ENCODE measurements around the gene HOGA1. TPM values are rescaled to one million over a fixed set of nuclear protein-coding genes. Genes with fewer than 3 reads are reported as not detected.

Gene HOGA1
- total and polyA plus RNA-seq, 2 donors (not counting 1 experiment from before 2014, with no cell fraction given) = 0.58 to 1.5 TPM

DNA sequence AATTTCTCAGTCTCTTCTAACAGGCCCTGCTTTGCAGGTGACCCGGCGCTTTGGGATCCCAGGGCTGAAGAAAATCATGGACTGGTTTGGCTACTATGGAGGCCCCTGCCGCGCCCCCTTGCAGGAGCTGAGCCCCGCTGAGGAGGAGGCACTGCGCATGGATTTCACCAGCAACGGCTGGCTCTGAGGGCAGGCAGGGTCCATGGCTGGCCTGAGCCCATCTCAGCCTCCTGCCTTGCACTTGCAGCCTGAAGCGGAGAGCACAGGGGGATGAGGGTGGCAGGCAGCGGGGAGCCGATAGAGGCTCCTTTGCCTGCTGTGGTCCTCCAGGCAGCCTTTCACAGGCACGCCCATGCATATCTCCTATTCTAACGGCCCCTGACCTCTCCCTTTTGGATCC, 27.3 kb downstream of the HOGA1 start:
- Histone ChIP-seq H3K9me3 (ENCODE audit: control insufficient read depth, insufficient read depth, low read depth, low read length) (no peaks in the 10 kb centered on the region), H3K27me3 (ENCODE audit: control insufficient read depth, insufficient read depth, low read length) (no peaks in the 10 kb centered on the region), H3K27ac (ENCODE audit: insufficient read depth, low read length) (no peak overlapping the region), H4K20me1 (ENCODE audit: control insufficient read depth, extremely low read depth, insufficient read depth, low read length) (no peaks in the 10 kb centered on the region), H2AFZ (ENCODE audit: low read length) (no peak overlapping the region), H3K36me3 (ENCODE audit: control insufficient read depth, insufficient read depth, low read length) (no peaks in the 10 kb centered on the region), H3K4me3 (replicated peaks in 1 of 4; ENCODE audit: control extremely low read depth in 1 of 4, insufficient read depth in 1 of 4, low read depth in 3 of 4, low read length in 4 of 4) (no peak overlapping the region), H3K4me1 (ENCODE audit: control insufficient read depth, extremely low read depth, insufficient read depth, low read length) (no peaks in the 10 kb centered on the region), H3K4me2 (ENCODE audit: extremely low read depth, insufficient read depth, low read length) (no peak overlapping the region), H3K9ac (ENCODE audit: insufficient read depth, low read length) (no peak overlapping the region), H3K79me2 (ENCODE audit: control insufficient read depth, insufficient read depth, low read length) (no peaks in the 10 kb centered on the region)
- TF ChIP-seq, protein P1, sequence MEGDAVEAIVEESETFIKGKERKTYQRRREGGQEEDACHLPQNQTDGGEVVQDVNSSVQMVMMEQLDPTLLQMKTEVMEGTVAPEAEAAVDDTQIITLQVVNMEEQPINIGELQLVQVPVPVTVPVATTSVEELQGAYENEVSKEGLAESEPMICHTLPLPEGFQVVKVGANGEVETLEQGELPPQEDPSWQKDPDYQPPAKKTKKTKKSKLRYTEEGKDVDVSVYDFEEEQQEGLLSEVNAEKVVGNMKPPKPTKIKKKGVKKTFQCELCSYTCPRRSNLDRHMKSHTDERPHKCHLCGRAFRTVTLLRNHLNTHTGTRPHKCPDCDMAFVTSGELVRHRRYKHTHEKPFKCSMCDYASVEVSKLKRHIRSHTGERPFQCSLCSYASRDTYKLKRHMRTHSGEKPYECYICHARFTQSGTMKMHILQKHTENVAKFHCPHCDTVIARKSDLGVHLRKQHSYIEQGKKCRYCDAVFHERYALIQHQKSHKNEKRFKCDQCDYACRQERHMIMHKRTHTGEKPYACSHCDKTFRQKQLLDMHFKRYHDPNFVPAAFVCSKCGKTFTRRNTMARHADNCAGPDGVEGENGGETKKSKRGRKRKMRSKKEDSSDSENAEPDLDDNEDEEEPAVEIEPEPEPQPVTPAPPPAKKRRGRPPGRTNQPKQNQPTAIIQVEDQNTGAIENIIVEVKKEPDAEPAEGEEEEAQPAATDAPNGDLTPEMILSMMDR (conservative IDR thresholded peaks at IDR 0.05 in 1 of 2, IDR thresholded peaks at IDR 0.05 in 1 of 2; ENCODE audit: low read depth in 1 of 2, low read length in 2 of 2) = no peak
- no peak for TF ChIP-seq EZH2 (IDR thresholded peaks at IDR 0.05; ENCODE audit: low read length, missing control alignments)
- no peak for DNase-seq (ENCODE audit: low read depth in 2 of 2)

DNA sequence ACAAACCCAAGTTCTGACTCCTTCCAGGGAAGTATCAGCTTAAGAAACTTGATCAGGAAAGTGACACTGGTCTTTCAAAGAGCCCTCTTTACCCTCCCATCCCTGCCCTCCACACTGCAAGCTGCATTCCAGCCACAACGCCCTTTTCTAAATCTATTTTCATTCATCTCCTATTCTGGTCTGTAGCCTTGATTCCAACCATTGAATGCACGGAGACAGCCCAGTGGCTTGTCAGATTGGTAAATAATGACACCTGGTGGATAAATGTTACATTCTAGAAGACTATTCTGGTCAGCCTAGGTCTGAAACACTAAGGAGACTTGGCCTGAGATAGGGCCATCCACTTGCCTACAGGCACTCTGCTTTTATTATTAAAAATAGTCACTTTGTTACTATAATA, 28.2 kb downstream of the HOGA1 start:
- no peak overlapping the region for H2AFZ ChIP-seq (ENCODE audit: low read length)
- DNase-seq (ENCODE audit: low read depth in 2 of 2) = peak; percentile 42 to 46
- no peak overlapping the region for H3K27ac ChIP-seq (ENCODE audit: insufficient read depth, low read length)

DNA sequence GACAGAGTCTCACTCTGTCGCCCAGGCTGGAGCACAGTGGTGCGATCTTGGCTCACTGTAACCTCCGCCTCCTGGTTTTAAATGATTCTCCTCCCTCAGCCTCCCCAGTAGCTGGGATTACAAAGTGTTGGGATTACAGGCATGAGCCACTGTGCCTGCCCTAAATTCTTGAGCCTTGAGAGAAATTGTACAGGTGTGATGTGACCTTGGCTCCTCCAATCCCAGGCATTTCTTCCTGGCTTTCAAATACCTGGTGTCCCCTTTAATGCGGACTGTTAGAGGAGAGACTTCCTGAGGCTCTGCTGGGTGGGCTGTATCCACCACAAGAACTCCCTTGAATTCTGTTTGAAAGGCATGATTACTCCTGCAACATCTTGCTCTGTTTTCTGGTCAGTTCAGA, 34.1 kb downstream of the HOGA1 start:
- Histone ChIP-seq H3K4me2 (ENCODE audit: extremely low read depth, insufficient read depth, low read length) (no peak overlapping the region), H3K27ac (ENCODE audit: insufficient read depth, low read length) (no peak overlapping the region), H3K4me1 (ENCODE audit: control insufficient read depth, extremely low read depth, insufficient read depth, low read length) (no peaks in the 10 kb centered on the region), H2AFZ (ENCODE audit: low read length) (no peak overlapping the region), H4K20me1 (ENCODE audit: control insufficient read depth, extremely low read depth, insufficient read depth, low read length) (no peaks in the 10 kb centered on the region), H3K79me2 (ENCODE audit: control insufficient read depth, insufficient read depth, low read length) (no peaks in the 10 kb centered on the region), H3K9me3 (ENCODE audit: control insufficient read depth, insufficient read depth, low read depth, low read length) (no peaks in the 10 kb centered on the region), H3K9ac (ENCODE audit: insufficient read depth, low read length) (no peak overlapping the region), H3K27me3 (ENCODE audit: control insufficient read depth, insufficient read depth, low read length) (no peaks in the 10 kb centered on the region), H3K4me3 (replicated peaks in 1 of 4; ENCODE audit: control extremely low read depth in 1 of 4, insufficient read depth in 1 of 4, low read depth in 3 of 4, low read length in 4 of 4) (no peak overlapping the region), H3K36me3 (ENCODE audit: control insufficient read depth, insufficient read depth, low read length) (no peaks in the 10 kb centered on the region)
- DNase-seq (ENCODE audit: low read depth in 2 of 2) = no peak
- TF ChIP-seq EZH2 (IDR thresholded peaks at IDR 0.05; ENCODE audit: low read length, missing control alignments) = no peak
- TF ChIP-seq, protein P1 (conservative IDR thresholded peaks at IDR 0.05 in 1 of 2, IDR thresholded peaks at IDR 0.05 in 1 of 2; ENCODE audit: low read depth in 1 of 2, low read length in 2 of 2) = no peak

More for the DNA sequence above, 28.2 kb downstream of the HOGA1 start:
- no peak for TF ChIP-seq EZH2 (IDR thresholded peaks at IDR 0.05; ENCODE audit: low read length, missing control alignments)
- TF ChIP-seq, protein P1 (conservative IDR thresholded peaks at IDR 0.05 in 1 of 2, IDR thresholded peaks at IDR 0.05 in 1 of 2; ENCODE audit: low read depth in 1 of 2, low read length in 2 of 2) = peak; percentile 3 to 8
- no peak overlapping the region for H3K4me3 ChIP-seq (replicated peaks in 1 of 4; ENCODE audit: control extremely low read depth in 1 of 4, insufficient read depth in 1 of 4, low read depth in 3 of 4, low read length in 4 of 4)
- no peak overlapping the region for H3K9ac ChIP-seq (ENCODE audit: insufficient read depth, low read length)
- H4K20me1 ChIP-seq (ENCODE audit: control insufficient read depth, extremely low read depth, insufficient read depth, low read length) = no peaks in the 10 kb centered on the region
- no peaks in the 10 kb centered on the region for H3K4me1 ChIP-seq (ENCODE audit: control insufficient read depth, extremely low read depth, insufficient read depth, low read length)
- no peaks in the 10 kb centered on the region for H3K36me3 ChIP-seq (ENCODE audit: control insufficient read depth, insufficient read depth, low read length)
- H3K9me3 ChIP-seq (ENCODE audit: control insufficient read depth, insufficient read depth, low read depth, low read length) = no peaks in the 10 kb centered on the region
- H3K27me3 ChIP-seq (ENCODE audit: control insufficient read depth, insufficient read depth, low read length) = no peaks in the 10 kb centered on the region
- H3K4me2 ChIP-seq (ENCODE audit: extremely low read depth, insufficient read depth, low read length) = no peak overlapping the region
- H3K79me2 ChIP-seq (ENCODE audit: control insufficient read depth, insufficient read depth, low read length) = no peaks in the 10 kb centered on the region
